MM.1S (cell line): ENCODE results near the gene PCDHA12.
"Not testable (repeated sequence)": the region's sequence is repeated elsewhere in the genome, so short reads cannot be mapped to it uniquely, and the experiment has no call there.

ENCODE experiments used
- EZH2 ChIP-seq: fragments of 300-600 bp; sonication (generic); optimal IDR thresholded peaks from 2 replicates; pipeline ENCODE3; 2017; ENCODE audit warnings: low read depth, mild to moderate bottlenecking, antibody characterized with exemption, low read length, mixed read lengths
- EZH2phosphoT487 ChIP-seq: fragments of 300-600 bp; sonication (generic); IDR thresholded peaks from 2 replicates; pipeline ENCODE4 v1.6.1; 2018; ENCODE audit warnings: antibody characterized with exemption, low read length
- TF ChIP-seq, protein P1 (sequence below): fragments of 300-600 bp; sonication (generic); IDR thresholded peaks from 2 replicates; pipeline ENCODE4 v1.5.1; 2016; ENCODE audit warnings: antibody characterized with exemption, low read length, mixed read lengths

GRCh38 chr5:140848139-140849102 lies 26.7 kb upstream of the PCDHA12 start, which contains the start of gene PCDHA9:
- TF ChIP-seq, protein P1, sequence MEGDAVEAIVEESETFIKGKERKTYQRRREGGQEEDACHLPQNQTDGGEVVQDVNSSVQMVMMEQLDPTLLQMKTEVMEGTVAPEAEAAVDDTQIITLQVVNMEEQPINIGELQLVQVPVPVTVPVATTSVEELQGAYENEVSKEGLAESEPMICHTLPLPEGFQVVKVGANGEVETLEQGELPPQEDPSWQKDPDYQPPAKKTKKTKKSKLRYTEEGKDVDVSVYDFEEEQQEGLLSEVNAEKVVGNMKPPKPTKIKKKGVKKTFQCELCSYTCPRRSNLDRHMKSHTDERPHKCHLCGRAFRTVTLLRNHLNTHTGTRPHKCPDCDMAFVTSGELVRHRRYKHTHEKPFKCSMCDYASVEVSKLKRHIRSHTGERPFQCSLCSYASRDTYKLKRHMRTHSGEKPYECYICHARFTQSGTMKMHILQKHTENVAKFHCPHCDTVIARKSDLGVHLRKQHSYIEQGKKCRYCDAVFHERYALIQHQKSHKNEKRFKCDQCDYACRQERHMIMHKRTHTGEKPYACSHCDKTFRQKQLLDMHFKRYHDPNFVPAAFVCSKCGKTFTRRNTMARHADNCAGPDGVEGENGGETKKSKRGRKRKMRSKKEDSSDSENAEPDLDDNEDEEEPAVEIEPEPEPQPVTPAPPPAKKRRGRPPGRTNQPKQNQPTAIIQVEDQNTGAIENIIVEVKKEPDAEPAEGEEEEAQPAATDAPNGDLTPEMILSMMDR, result not testable (repeated sequence)
- not testable (repeated sequence) for TF ChIP-seq EZH2, EZH2phosphoT487
